HEK293T (cell line): Measurements from ENCODE around the gene TMEM132D.

Source experiments
- ARNT ChIP-seq: fragments of 450-650 bp; IDR thresholded peaks from 2 replicates; pipeline ENCODE4 v1.6.1; 2017; ENCODE audit warnings: mild to moderate bottlenecking
- BHLHE40 ChIP-seq: fragments of 450-650 bp; IDR thresholded peaks from 2 replicates; pipeline ENCODE4 v1.6.1; 2016; ENCODE audit warnings: mild to moderate bottlenecking, moderate library complexity, borderline replicate concordance
- FOXA1 ChIP-seq: fragments of 450-650 bp; IDR thresholded peaks from 2 replicates; pipeline ENCODE4 v1.6.1; 2016; ENCODE audit warnings: mild to moderate bottlenecking
- FOXK2 ChIP-seq: fragments of 450-650 bp; IDR thresholded peaks from 2 replicates; pipeline ENCODE4 v1.6.1; 2016; ENCODE audit warnings: mild to moderate bottlenecking
- FOXM1 ChIP-seq: fragments of 450-650 bp; IDR thresholded peaks from 2 replicates; pipeline ENCODE4 v1.6.1; 2017; ENCODE audit warnings: mild to moderate bottlenecking, borderline replicate concordance
- L3MBTL2 ChIP-seq: fragments of 450-650 bp; conservative IDR thresholded peaks from 2 replicates; pipeline ENCODE4 v1.6.1; 2016; ENCODE audit warnings: mild to moderate bottlenecking
- NFRKB ChIP-seq: fragments of 450-650 bp; IDR thresholded peaks from 2 replicates; pipeline ENCODE4 v1.6.1; 2016; ENCODE audit warnings: mild to moderate bottlenecking, moderate library complexity
- SUZ12 ChIP-seq: fragments of 450-650 bp; IDR thresholded peaks from 2 replicates; pipeline ENCODE4 v1.6.1; 2016; ENCODE audit warnings: mild to moderate bottlenecking
- TARDBP ChIP-seq: fragments of 450-650 bp; IDR thresholded peaks from 2 replicates; pipeline ENCODE4 v1.6.1; 2016
- TF ChIP-seq, protein P1 (sequence below): fragments of 450-650 bp; IDR thresholded peaks from 2 replicates; pipeline ENCODE4 v1.6.1; 2016

DNA sequence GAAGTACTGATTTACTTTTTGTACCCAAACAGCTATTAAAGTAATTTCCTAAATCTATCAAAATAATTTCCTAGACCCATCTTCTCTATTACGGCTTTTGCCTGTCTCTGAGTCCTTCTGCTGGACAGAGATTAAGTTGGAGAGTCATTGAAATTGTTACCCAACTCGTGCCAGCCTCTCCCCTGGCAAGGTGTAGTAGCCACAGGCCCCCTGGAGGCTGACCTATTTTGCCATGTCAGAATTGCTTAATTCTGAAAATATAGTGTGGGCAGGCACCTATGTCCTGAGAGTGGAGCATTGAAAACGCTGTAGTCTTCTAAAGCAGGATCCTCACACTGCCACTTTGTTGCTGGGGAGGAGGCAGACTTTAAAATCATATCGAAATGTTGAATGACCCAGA, 742.3 kb downstream of the TMEM132D start:
- TF ChIP-seq FOXA1 = no peak
- TF ChIP-seq ARNT = no peak
- TF ChIP-seq TARDBP = no peak
- no peak for TF ChIP-seq L3MBTL2
- TF ChIP-seq FOXK2 = no peak
- TF ChIP-seq, protein P1, sequence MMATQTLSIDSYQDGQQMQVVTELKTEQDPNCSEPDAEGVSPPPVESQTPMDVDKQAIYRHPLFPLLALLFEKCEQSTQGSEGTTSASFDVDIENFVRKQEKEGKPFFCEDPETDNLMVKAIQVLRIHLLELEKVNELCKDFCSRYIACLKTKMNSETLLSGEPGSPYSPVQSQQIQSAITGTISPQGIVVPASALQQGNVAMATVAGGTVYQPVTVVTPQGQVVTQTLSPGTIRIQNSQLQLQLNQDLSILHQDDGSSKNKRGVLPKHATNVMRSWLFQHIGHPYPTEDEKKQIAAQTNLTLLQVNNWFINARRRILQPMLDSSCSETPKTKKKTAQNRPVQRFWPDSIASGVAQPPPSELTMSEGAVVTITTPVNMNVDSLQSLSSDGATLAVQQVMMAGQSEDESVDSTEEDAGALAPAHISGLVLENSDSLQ = no peak
- TF ChIP-seq BHLHE40 = no peak
- no peak for TF ChIP-seq NFRKB
- no peak for TF ChIP-seq SUZ12
- no peak for TF ChIP-seq FOXM1
